OCI-LY1 (cell line): Measurements from ENCODE around the gene ACBD3.

Experiments
- H2AFZ ChIP-seq: fragments of 200-600 bp; sonication (generic), shearing (Covaris generic); 2 replicates; pipeline ENCODE4 v1.6.0; 2014; ENCODE audit warnings: antibody characterized with exemption, mild to moderate bottlenecking, low read length
- H3F3A ChIP-seq: fragments of 200-600 bp; sonication (generic), shearing (Covaris generic); 2 replicates; pipeline ENCODE4 v1.6.0; 2014; ENCODE audit warnings: mild to moderate bottlenecking, antibody characterized with exemption, low read length, moderate library complexity; ENCODE audit not compliant: insufficient read depth
- H3K27ac ChIP-seq: fragments of 200-600 bp; sonication (generic); 2 replicates; pipeline ENCODE4 v1.5.1; 2014; ENCODE audit warnings: low read length, mixed run types, mild to moderate bottlenecking, low read depth; ENCODE audit not compliant: poor library complexity, severe bottlenecking
- H3K27me3 ChIP-seq: fragments of 200-600 bp; sonication (generic); 2 replicates; pipeline ENCODE4 v1.6.0; 2014; ENCODE audit warnings: antibody characterized with exemption, mild to moderate bottlenecking, low read length, moderate library complexity; ENCODE audit not compliant: insufficient read depth
- H3K36me3 ChIP-seq: fragments of 200-600 bp; sonication (generic); 2 replicates; pipeline ENCODE4 v1.6.1; 2014; ENCODE audit warnings: mild to moderate bottlenecking, antibody characterized with exemption, low read length, moderate library complexity, mixed read lengths; ENCODE audit not compliant: insufficient read depth
- H3K4me1 ChIP-seq: fragments of 200-600 bp; sonication (generic); 2 replicates; pipeline ENCODE4 v1.5.1; 2014; ENCODE audit warnings: mild to moderate bottlenecking, low read length, moderate library complexity; ENCODE audit not compliant: insufficient read depth, severe bottlenecking
- H3K4me2 ChIP-seq: fragments of 200-600 bp; sonication (generic), shearing (Covaris generic); 2 replicates; pipeline ENCODE4 v1.6.1; 2014; ENCODE audit warnings: low read length
- H3K4me3 ChIP-seq: fragments of 200-600 bp; sonication (generic); 2 replicates; pipeline ENCODE4 v1.5.1; 2014; ENCODE audit warnings: low read length, low read depth, mild to moderate bottlenecking, mixed read lengths; ENCODE audit not compliant: poor library complexity, severe bottlenecking
- H3K79me2 ChIP-seq: fragments of 200-600 bp; shearing (Covaris generic); 2 replicates; pipeline ENCODE4 v1.6.1; 2016; ENCODE audit warnings: mixed run types, low read length, mixed read lengths; ENCODE audit not compliant: insufficient read depth
- H3K9ac ChIP-seq: fragments of 200-600 bp; sonication (generic), shearing (Covaris generic); 2 replicates; pipeline ENCODE4 v1.6.1; 2014; ENCODE audit warnings: mild to moderate bottlenecking, low read length, mixed read lengths
- H3K9me2 ChIP-seq: fragments of 200-600 bp; sonication (generic), shearing (Covaris generic); 2 replicates; pipeline ENCODE4 v1.6.1; 2014; ENCODE audit warnings: low read depth, mild to moderate bottlenecking, low read length, mixed read lengths
- H3K9me3 ChIP-seq: fragments of 200-600 bp; shearing (Covaris generic); 2 replicates; pipeline ENCODE4 v1.6.1; 2014; ENCODE audit warnings: low read length, mixed read lengths
- H4K20me1 ChIP-seq: fragments of 200-600 bp; sonication (generic), shearing (Covaris generic); 2 replicates; pipeline ENCODE4 v1.6.0; 2016; ENCODE audit warnings: mild to moderate bottlenecking, low read length; ENCODE audit not compliant: insufficient read depth
- CTCF ChIP-seq: fragments of 200-600 bp; sonication (generic), shearing (Covaris generic); IDR thresholded peaks from 2 replicates; pipeline ENCODE4 v1.5.1; 2017; ENCODE audit warnings: mild to moderate bottlenecking, antibody characterized with exemption, low read length, moderate library complexity, mixed read lengths
- EZH2 ChIP-seq: fragments of 200-600 bp; sonication (generic), shearing (Covaris generic); IDR thresholded peaks from 2 replicates; pipeline ENCODE4 v1.8.0; 2017; ENCODE audit warnings: borderline replicate concordance, mixed run types, mild to moderate bottlenecking, antibody characterized with exemption, low read length, moderate library complexity, mixed read lengths

ACBD3 gene

GRCh38 chr1:226187019-226187322, 430 bp upstream of the ACBD3 start:
- peak overlapping the region; percentile 87 for H3K9ac ChIP-seq
- no peak overlapping the region for H2AFZ ChIP-seq
- peak overlapping the region; percentile 96 for H3K4me3 ChIP-seq
- H3F3A ChIP-seq: no peaks in the 10 kb centered on the region
- H3K9me3 ChIP-seq: no peaks in the 10 kb centered on the region
- TF ChIP-seq EZH2 (no peak), CTCF (no peak)
- H3K27ac ChIP-seq: peak overlapping the region; percentile 78
- H3K4me2 ChIP-seq: peak overlapping the region; percentile 71
- H3K9me2 ChIP-seq: no peaks in the 10 kb centered on the region
- peaks cover 8% of the 10 kb centered on the region; the same call in 1 of the 2 replicates for H3K36me3 ChIP-seq
- peaks cover 40% of the 10 kb centered on the region for H3K4me1 ChIP-seq
- peaks cover 38% of the 10 kb centered on the region for H3K79me2 ChIP-seq
- H4K20me1 ChIP-seq: no peaks in the 10 kb centered on the region
- no peaks in the 10 kb centered on the region for H3K27me3 ChIP-seq

DNA sequence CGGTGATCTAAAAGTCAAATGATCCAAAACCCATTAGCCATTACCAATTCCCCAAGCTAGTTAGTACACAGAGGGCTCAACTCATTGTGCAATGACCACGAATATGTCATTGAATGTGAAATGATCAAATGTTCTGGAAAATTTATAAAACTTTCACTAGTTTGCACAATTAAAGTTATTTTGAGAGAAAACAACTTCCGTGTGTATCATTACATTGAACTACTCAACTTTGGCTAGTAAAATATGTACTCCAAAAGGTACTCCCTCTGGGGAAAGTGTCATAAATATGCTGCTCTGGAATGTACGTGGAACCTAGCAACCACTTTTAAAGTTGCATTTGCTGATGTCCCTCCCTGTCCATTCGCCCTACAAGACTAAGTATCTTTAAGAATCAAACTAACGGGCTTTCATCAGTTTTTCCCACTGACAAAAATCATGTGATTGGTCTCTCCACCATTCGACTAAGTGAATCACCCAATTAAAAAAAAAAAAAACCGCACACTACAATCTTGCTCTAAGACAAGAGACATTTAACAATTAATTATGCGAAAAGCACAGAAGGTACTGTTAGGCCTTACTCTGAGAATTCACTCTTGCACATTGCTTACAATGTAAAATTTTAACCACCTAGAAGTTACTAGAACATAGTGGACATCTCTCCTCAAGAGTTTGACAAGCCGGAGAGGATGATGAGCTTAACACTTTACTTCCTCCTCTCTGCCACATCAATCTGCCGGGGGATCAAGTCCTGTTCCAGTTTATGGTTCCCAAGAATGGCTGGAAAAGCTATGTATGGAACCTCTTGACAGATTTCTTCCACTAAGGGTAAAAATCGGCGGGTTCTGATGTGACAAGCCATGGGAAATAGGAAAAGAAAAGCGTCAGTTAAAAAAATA, 1.2 kb downstream of the ACBD3 start:
- Histone ChIP-seq H3K36me3 (peaks cover 19% of the 10 kb centered on the region), H3K79me2 (peaks cover 51% of the 10 kb centered on the region), H3K4me2 (peak overlapping the region; percentile 71), H3F3A (no peaks in the 10 kb centered on the region), H3K4me1 (peaks cover 51% of the 10 kb centered on the region), H3K27me3 (no peaks in the 10 kb centered on the region), H3K4me3 (peak overlapping the region; percentile 96), H3K9me3 (no peaks in the 10 kb centered on the region), H4K20me1 (no peaks in the 10 kb centered on the region), H3K9me2 (no peaks in the 10 kb centered on the region), H2AFZ (no peak overlapping the region), H3K27ac (peak overlapping the region; percentile 19), H3K9ac (peak overlapping the region; percentile 87)
- TF ChIP-seq EZH2 (no peak), CTCF (no peak)

- Histone ChIP-seq H3K4me1 (peaks cover 45% of the 10 kb centered on the region), H3K9me3 (no peaks in the 10 kb centered on the region), H3K27ac (peak overlapping the region; percentile 63), H3F3A (no peaks in the 10 kb centered on the region), H3K4me3 (peak overlapping the region; percentile 31), H3K9ac (peak overlapping the region; percentile 23; the same call in 1 of the 2 replicates), H3K36me3 (peaks cover 45% of the 10 kb centered on the region), H3K27me3 (no peaks in the 10 kb centered on the region), H3K4me2 (peak overlapping the region; percentile 64), H3K79me2 (peaks cover 78% of the 10 kb centered on the region), H4K20me1 (no peaks in the 10 kb centered on the region), H3K9me2 (no peaks in the 10 kb centered on the region), H2AFZ (no peak overlapping the region)
- TF ChIP-seq CTCF: peak; percentile 57
- TF ChIP-seq EZH2: no peak
These were observed 4.4 kb downstream of the ACBD3 start for GRCh38 chr1:226181996-226182714.
